VCaP (cell line): Measurements from ENCODE around the gene IL15.
A peak's percentile ranks its signal among the peaks of the same experiment; 100 is the strongest.
"Not testable (repeated sequence)": the region's sequence is repeated elsewhere in the genome, so short reads cannot be mapped to it uniquely, and the experiment has no call there.

Experiments used
- H3K27ac ChIP-seq: fragments of 450-650 bp; 2 replicates; pipeline ENCODE4 v1.5.1; 2017
- TF ChIP-seq, protein P1 (sequence below): fragments of 450-650 bp; conservative IDR thresholded peaks from 2 replicates; pipeline ENCODE4 v1.5.1; 2017; ENCODE audit warnings: mild to moderate bottlenecking, moderate library complexity

The IL15 gene, protein sequence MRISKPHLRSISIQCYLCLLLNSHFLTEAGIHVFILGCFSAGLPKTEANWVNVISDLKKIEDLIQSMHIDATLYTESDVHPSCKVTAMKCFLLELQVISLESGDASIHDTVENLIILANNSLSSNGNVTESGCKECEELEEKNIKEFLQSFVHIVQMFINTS

GRCh38 chr4:141636082-141636770 is at the start of gene IL15:
Gene IL15 (plus strand): TSS chr4:141636583. CDS start chr4:141719465, 82,882 bp downstream.
- peak within 1 kb of the TSS; percentile 51; the same call in 1 of the 2 replicates for H3K27ac ChIP-seq
- TF ChIP-seq, protein P1, sequence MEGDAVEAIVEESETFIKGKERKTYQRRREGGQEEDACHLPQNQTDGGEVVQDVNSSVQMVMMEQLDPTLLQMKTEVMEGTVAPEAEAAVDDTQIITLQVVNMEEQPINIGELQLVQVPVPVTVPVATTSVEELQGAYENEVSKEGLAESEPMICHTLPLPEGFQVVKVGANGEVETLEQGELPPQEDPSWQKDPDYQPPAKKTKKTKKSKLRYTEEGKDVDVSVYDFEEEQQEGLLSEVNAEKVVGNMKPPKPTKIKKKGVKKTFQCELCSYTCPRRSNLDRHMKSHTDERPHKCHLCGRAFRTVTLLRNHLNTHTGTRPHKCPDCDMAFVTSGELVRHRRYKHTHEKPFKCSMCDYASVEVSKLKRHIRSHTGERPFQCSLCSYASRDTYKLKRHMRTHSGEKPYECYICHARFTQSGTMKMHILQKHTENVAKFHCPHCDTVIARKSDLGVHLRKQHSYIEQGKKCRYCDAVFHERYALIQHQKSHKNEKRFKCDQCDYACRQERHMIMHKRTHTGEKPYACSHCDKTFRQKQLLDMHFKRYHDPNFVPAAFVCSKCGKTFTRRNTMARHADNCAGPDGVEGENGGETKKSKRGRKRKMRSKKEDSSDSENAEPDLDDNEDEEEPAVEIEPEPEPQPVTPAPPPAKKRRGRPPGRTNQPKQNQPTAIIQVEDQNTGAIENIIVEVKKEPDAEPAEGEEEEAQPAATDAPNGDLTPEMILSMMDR = no peak

DNA sequence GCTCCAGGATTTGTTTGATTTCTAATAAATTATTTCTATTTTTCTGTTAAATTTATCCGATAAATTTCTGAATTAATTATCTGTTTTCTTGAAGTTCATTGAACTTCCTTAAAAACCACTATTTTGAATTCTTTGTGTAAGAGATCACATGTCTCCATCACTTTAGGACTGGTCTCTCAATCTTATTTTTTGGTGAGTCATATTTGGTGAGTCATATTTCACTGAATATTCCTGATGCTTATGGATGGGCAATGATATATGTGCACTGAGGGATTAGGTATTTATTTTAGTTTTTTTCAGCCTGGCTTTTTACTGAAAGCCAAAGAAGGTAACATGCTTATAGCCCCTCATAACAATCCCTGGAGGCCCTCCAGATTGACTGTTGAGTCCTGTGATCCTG is 48.5 kb upstream of the IL15 start:
- H3K27ac ChIP-seq = no peak overlapping the region
- TF ChIP-seq, protein P1 = no peak

GRCh38 chr4:141595531-141595930 is 40.9 kb upstream of the IL15 start:
- no peak overlapping the region for H3K27ac ChIP-seq
- TF ChIP-seq, protein P1 = no peak

- TF ChIP-seq, protein P1 = no peak
Measured at GRCh38 chr4:141599853-141600252, 36.5 kb upstream of the IL15 start.

GRCh38 chr4:141604683-141605082 is 31.7 kb upstream of the IL15 start:
- H3K27ac ChIP-seq = not testable (repeated sequence)

More at GRCh38 chr4:141599853-141600252, 36.5 kb upstream of the IL15 start:
- no peak overlapping the region for H3K27ac ChIP-seq

DNA sequence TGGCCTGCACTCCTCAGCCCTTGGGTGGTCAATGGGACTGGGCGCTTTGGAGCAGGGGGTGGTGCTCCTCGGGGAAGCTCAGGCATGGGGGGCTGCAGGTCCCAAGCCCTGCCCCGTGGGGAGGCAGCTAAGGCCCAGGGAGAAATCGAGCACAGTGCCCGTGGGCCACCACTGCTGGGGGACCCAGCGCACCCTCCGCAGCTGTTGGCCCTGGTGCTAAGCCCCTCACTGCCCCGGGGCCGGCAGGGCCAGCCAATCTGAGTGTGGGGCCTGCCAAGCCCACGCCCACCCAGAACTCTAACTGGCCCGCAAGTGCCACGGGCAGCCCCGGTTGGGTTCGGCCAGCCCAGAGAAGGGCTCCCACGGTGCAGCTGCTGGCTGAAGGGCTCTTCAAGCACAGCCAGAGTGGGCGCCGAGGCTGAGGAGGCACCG is 30.9 kb upstream of the IL15 start:
- no peak overlapping the region for H3K27ac ChIP-seq
- TF ChIP-seq, protein P1 = no peak

- TF ChIP-seq, protein P1 = no peak
- no peak overlapping the region for H3K27ac ChIP-seq
Measured at GRCh38 chr4:141609243-141609642, 27.1 kb upstream of the IL15 start.

DNA sequence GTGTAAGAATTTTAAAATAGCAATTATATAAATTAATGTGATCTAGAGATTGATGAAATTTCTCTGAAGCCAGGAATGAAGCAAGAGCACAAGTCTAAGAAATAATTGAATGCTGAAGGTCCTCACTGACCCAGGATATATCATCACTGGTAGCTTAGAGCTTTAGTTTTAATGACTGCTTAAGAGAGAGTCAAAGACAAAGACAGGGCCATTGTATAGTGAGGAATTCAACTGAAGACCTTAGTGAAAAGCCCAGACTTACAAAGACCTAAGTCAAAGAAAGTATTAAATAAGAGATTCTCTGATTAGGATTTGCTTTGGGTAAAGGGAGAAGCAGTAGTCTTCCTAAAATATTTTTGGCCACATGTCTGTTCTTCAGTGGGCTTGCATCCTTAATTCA is 26.0 kb upstream of the IL15 start:
- TF ChIP-seq, protein P1 = no peak
- H3K27ac ChIP-seq = no peak overlapping the region
